ENCODE data around the gene DAAM1.

Gene DAAM1

DNA sequence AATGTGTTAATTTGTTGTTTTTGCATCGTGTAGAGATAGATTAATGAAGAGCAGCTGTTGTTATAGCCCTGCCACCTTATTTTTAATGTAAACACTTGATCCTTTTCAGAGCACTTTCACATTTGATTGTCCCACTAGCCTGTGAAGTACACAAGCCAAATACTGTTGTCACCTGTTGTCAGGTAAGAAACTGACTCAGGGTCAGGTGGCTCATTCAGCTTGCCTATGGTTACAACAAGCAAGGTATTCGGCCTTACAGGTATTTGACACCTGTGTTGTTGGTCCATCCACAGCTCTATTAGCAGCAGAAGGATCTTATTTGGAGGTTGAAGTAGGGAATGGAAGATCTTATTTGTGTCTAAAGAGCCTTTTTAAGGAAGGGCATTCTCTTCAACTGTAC lies 167.8 kb downstream of the DAAM1 start:
- peaks cover 0 to 3% of the 10 kb centered on the region in 2 donors for H3K4me1 ChIP-seq (ENCODE audit: control insufficient read depth in 2 of 2, insufficient read depth in 1 of 2, low read depth in 1 of 2, low read length in 2 of 2)
- H3K27ac ChIP-seq (replicated peaks; ENCODE audit: low read length) = no peak overlapping the region
- no peak overlapping the region for H2AK5ac ChIP-seq (ENCODE audit: low read depth, low read length)
- no peak overlapping the region for H3K14ac ChIP-seq (ENCODE audit: low read length)
- H4K91ac ChIP-seq (ENCODE audit: low read depth, low read length, poor library complexity) = no peak overlapping the region
- no peak overlapping the region for H2BK5ac ChIP-seq (ENCODE audit: low read length)
- H3K4me2 ChIP-seq (ENCODE audit: insufficient read depth, low read length, poor library complexity, severe bottlenecking) = no peak overlapping the region
- H3K9me3 ChIP-seq (replicated peaks in 1 of 2; ENCODE audit: control insufficient read depth in 2 of 2, insufficient read depth in 1 of 2, low read depth in 1 of 2, low read length in 2 of 2) = no peaks in the 10 kb centered on the region
- no peak overlapping the region for H4K8ac ChIP-seq (ENCODE audit: low read depth, low read length)
- no peaks in the 10 kb centered on the region for H3K27me3 ChIP-seq (ENCODE audit: control insufficient read depth in 3 of 3, insufficient read depth in 3 of 3, low read depth in 1 of 3, low read length in 3 of 3)
- no peak overlapping the region for H3K4me3 ChIP-seq (ENCODE audit: low read length in 2 of 2)
- H3K79me1 ChIP-seq (ENCODE audit: low read depth, low read length) = no peaks in the 10 kb centered on the region
- H3K36me3 ChIP-seq (replicated peaks in 1 of 2; ENCODE audit: control insufficient read depth in 2 of 2, insufficient read depth in 2 of 2, low read length in 2 of 2) = peaks cover 6 to 95% of the 10 kb centered on the region in 2 donors
- H2BK15ac ChIP-seq (ENCODE audit: low read length) = no peak overlapping the region
- H2AFZ ChIP-seq (ENCODE audit: low read length) = no peak overlapping the region
- H3K9ac ChIP-seq (ENCODE audit: low read depth, low read length, poor library complexity) = no peak overlapping the region
- no peak overlapping the region for H2BK12ac ChIP-seq (ENCODE audit: low read length)
- no peak overlapping the region for H3K4ac ChIP-seq (ENCODE audit: low read length)
- WGBS, 2 donors (ENCODE audit: extremely low coverage in 2 of 2, insufficient read length in 2 of 2, insufficient replicate concordance in 1 of 2) = no CpG with 5 or more reads among the region's 2 CpGs
- no peak overlapping the region for H2BK120ac ChIP-seq (ENCODE audit: low read depth, low read length)
- DNase-seq (ENCODE audit: low spot score) = no peak
- no peak overlapping the region for H3K18ac ChIP-seq (ENCODE audit: low read length)
- H3K23ac ChIP-seq (ENCODE audit: low read depth, low read length, poor library complexity) = no peak overlapping the region

DNA sequence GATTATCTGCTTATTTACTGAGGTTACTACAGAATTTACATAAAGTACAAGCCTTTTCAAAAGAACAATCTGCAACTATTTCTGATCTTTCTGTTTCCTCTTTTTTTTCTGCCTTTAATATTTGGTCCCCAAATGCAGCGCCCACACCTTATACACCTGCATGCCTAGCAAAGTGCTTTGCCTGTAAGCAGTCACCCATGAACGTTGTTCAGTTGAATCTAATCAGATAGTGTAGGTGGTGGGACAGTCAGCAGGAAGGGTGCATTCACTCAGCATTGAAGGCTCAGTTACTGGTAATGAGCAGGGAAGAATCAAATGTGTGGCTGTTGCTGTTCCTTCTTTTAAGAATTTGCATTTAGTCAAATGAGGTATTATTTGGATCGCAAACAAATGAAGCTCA lies 168.3 kb downstream of the DAAM1 start:
- H3K4me1 ChIP-seq (ENCODE audit: control insufficient read depth in 2 of 2, insufficient read depth in 1 of 2, low read depth in 1 of 2, low read length in 2 of 2) = peaks cover 0 to 3% of the 10 kb centered on the region in 2 donors

GRCh38 chr14:59358102-59358501 lies 169.6 kb downstream of the DAAM1 start:
- Histone ChIP-seq H3K18ac (ENCODE audit: low read length) (no peak overlapping the region), H2AFZ (ENCODE audit: low read length) (no peak overlapping the region), H3K4me2 (ENCODE audit: insufficient read depth, low read length, poor library complexity, severe bottlenecking) (no peak overlapping the region), H3K4me1 (ENCODE audit: control insufficient read depth in 2 of 2, insufficient read depth in 1 of 2, low read depth in 1 of 2, low read length in 2 of 2) (peaks cover 0 to 3% of the 10 kb centered on the region in 2 donors), H2BK15ac (ENCODE audit: low read length) (no peak overlapping the region), H3K4me3 (ENCODE audit: low read length in 2 of 2) (no peak overlapping the region), H3K14ac (ENCODE audit: low read length) (no peak overlapping the region), H3K27me3 (ENCODE audit: control insufficient read depth in 3 of 3, insufficient read depth in 3 of 3, low read depth in 1 of 3, low read length in 3 of 3) (no peaks in the 10 kb centered on the region), H3K9ac (ENCODE audit: low read depth, low read length, poor library complexity) (no peak overlapping the region), H3K27ac (replicated peaks; ENCODE audit: low read length) (no peak overlapping the region), H4K91ac (ENCODE audit: low read depth, low read length, poor library complexity) (no peak overlapping the region), H3K79me1 (ENCODE audit: low read depth, low read length) (no peaks in the 10 kb centered on the region), H2BK12ac (ENCODE audit: low read length) (no peak overlapping the region), H4K8ac (ENCODE audit: low read depth, low read length) (no peak overlapping the region), H3K36me3 (replicated peaks in 1 of 2; ENCODE audit: control insufficient read depth in 2 of 2, insufficient read depth in 2 of 2, low read length in 2 of 2) (peaks cover 6 to 81% of the 10 kb centered on the region in 2 donors), H3K23ac (ENCODE audit: low read depth, low read length, poor library complexity) (no peak overlapping the region), H3K9me3 (replicated peaks in 1 of 2; ENCODE audit: control insufficient read depth in 2 of 2, insufficient read depth in 1 of 2, low read depth in 1 of 2, low read length in 2 of 2) (no peaks in the 10 kb centered on the region), H3K4ac (ENCODE audit: low read length) (no peak overlapping the region), H2BK5ac (ENCODE audit: low read length) (no peak overlapping the region), H2AK5ac (ENCODE audit: low read depth, low read length) (no peak overlapping the region), H2BK120ac (ENCODE audit: low read depth, low read length) (no peak overlapping the region)
- DNase-seq (ENCODE audit: low spot score) = no peak
- no CpG with 5 or more reads among the region's 1 CpG for WGBS, 2 donors (ENCODE audit: extremely low coverage in 2 of 2, insufficient read length in 2 of 2, insufficient replicate concordance in 1 of 2)

More for the DNA sequence above, 168.3 kb downstream of the DAAM1 start:
- Histone ChIP-seq H3K18ac (ENCODE audit: low read length) (no peak overlapping the region), H2BK120ac (ENCODE audit: low read depth, low read length) (no peak overlapping the region), H2AFZ (ENCODE audit: low read length) (no peak overlapping the region), H3K14ac (ENCODE audit: low read length) (no peak overlapping the region), H2BK5ac (ENCODE audit: low read length) (no peak overlapping the region), H3K23ac (ENCODE audit: low read depth, low read length, poor library complexity) (no peak overlapping the region), H4K8ac (ENCODE audit: low read depth, low read length) (no peak overlapping the region), H3K4ac (ENCODE audit: low read length) (no peak overlapping the region), H2BK15ac (ENCODE audit: low read length) (no peak overlapping the region), H3K9ac (ENCODE audit: low read depth, low read length, poor library complexity) (no peak overlapping the region), H3K4me3 (ENCODE audit: low read length in 2 of 2) (no peak overlapping the region), H2AK5ac (ENCODE audit: low read depth, low read length) (no peak overlapping the region), H3K27ac (replicated peaks; ENCODE audit: low read length) (no peak overlapping the region), H2BK12ac (ENCODE audit: low read length) (no peak overlapping the region), H3K27me3 (ENCODE audit: control insufficient read depth in 3 of 3, insufficient read depth in 3 of 3, low read depth in 1 of 3, low read length in 3 of 3) (no peaks in the 10 kb centered on the region), H3K9me3 (replicated peaks in 1 of 2; ENCODE audit: control insufficient read depth in 2 of 2, insufficient read depth in 1 of 2, low read depth in 1 of 2, low read length in 2 of 2) (no peaks in the 10 kb centered on the region), H3K36me3 (replicated peaks in 1 of 2; ENCODE audit: control insufficient read depth in 2 of 2, insufficient read depth in 2 of 2, low read length in 2 of 2) (peaks cover 6 to 95% of the 10 kb centered on the region in 2 donors), H3K79me1 (ENCODE audit: low read depth, low read length) (no peaks in the 10 kb centered on the region), H3K4me2 (ENCODE audit: insufficient read depth, low read length, poor library complexity, severe bottlenecking) (no peak overlapping the region), H4K91ac (ENCODE audit: low read depth, low read length, poor library complexity) (no peak overlapping the region)
- WGBS, 2 donors (ENCODE audit: extremely low coverage in 2 of 2, insufficient read length in 2 of 2, insufficient replicate concordance in 1 of 2) = no CpG with 5 or more reads among the region's 3 CpGs
- DNase-seq (ENCODE audit: low spot score) = no peak

DNA sequence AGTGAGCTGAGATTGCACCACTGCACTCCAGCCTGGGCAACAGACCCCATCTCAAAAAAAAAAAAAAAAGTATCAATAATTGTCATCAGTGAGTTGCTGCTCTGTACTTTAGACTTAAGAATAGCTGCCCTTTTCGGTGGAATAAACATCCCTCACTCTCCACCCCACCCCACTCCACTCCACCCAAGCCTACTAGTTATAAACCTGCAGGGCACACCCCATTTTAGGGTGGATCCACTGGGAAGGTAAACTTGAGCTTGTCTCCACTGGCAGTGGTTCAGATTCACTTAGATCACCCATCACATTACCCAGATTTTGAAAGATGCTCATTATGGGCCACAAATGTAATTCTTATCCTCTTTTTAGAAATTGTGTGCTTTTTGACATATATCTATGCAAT lies 170.3 kb downstream of the DAAM1 start:
- H2BK12ac ChIP-seq (ENCODE audit: low read length) = no peak overlapping the region
- H2AFZ ChIP-seq (ENCODE audit: low read length) = no peak overlapping the region
- H3K4me3 ChIP-seq (ENCODE audit: low read length in 2 of 2) = no peak overlapping the region
- no peak overlapping the region for H2BK5ac ChIP-seq (ENCODE audit: low read length)
- no peak overlapping the region for H2BK120ac ChIP-seq (ENCODE audit: low read depth, low read length)
- no peak overlapping the region for H3K27ac ChIP-seq (replicated peaks; ENCODE audit: low read length)
- no peak overlapping the region for H2BK15ac ChIP-seq (ENCODE audit: low read length)
- H3K79me1 ChIP-seq (ENCODE audit: low read depth, low read length) = no peaks in the 10 kb centered on the region
- peaks cover 0 to 3% of the 10 kb centered on the region in 2 donors for H3K4me1 ChIP-seq (ENCODE audit: control insufficient read depth in 2 of 2, insufficient read depth in 1 of 2, low read depth in 1 of 2, low read length in 2 of 2)
- DNase-seq (ENCODE audit: low spot score) = no peak
- no peak overlapping the region for H2AK5ac ChIP-seq (ENCODE audit: low read depth, low read length)
- WGBS, 2 donors (ENCODE audit: extremely low coverage in 2 of 2, insufficient read length in 2 of 2, insufficient replicate concordance in 1 of 2) = no CpG with 5 or more reads among the region's 1 CpG
- H4K8ac ChIP-seq (ENCODE audit: low read depth, low read length) = no peak overlapping the region
- no peaks in the 10 kb centered on the region for H3K9me3 ChIP-seq (replicated peaks in 1 of 2; ENCODE audit: control insufficient read depth in 2 of 2, insufficient read depth in 1 of 2, low read depth in 1 of 2, low read length in 2 of 2)
- no peak overlapping the region for H3K4me2 ChIP-seq (ENCODE audit: insufficient read depth, low read length, poor library complexity, severe bottlenecking)
- no peak overlapping the region for H4K91ac ChIP-seq (ENCODE audit: low read depth, low read length, poor library complexity)
- H3K9ac ChIP-seq (ENCODE audit: low read depth, low read length, poor library complexity) = no peak overlapping the region
- no peak overlapping the region for H3K23ac ChIP-seq (ENCODE audit: low read depth, low read length, poor library complexity)
- no peak overlapping the region for H3K14ac ChIP-seq (ENCODE audit: low read length)
- no peak overlapping the region for H3K4ac ChIP-seq (ENCODE audit: low read length)
- no peak overlapping the region for H3K18ac ChIP-seq (ENCODE audit: low read length)
- no peaks in the 10 kb centered on the region for H3K27me3 ChIP-seq (ENCODE audit: control insufficient read depth in 3 of 3, insufficient read depth in 3 of 3, low read depth in 1 of 3, low read length in 3 of 3)
- peaks cover 4 to 81% of the 10 kb centered on the region in 2 donors for H3K36me3 ChIP-seq (replicated peaks in 1 of 2; ENCODE audit: control insufficient read depth in 2 of 2, insufficient read depth in 2 of 2, low read length in 2 of 2)
